GM13976 (cell line): ENCODE measurements around the gene SPTBN5.

Experiments
- DNase-seq: peaks from one replicate; pipeline ENCODE4 v3.0.0; 2012; ENCODE audit warnings: low spot score
- in situ Hi-C: fragments of 300-500 bp; cut with MboI; formaldehyde crosslinking; loops from one replicate; pipeline ENCODE4 v1.12.0; 2022; ENCODE audit warnings: low sequenced_read_pairs, mixed read lengths, inconsistent platforms; ENCODE audit not compliant: unreplicated experiment
- TF ChIP-seq, protein P1 (sequence below): IDR thresholded peaks from 2 replicates; pipeline ENCODE4 v1.5.1; 2012; ENCODE audit warnings: borderline replicate concordance, mild to moderate bottlenecking; ENCODE audit not compliant: insufficient read depth; ENCODE audit errors: extremely low read depth, missing control alignments, control extremely low read depth

The SPTBN5 gene

DNA sequence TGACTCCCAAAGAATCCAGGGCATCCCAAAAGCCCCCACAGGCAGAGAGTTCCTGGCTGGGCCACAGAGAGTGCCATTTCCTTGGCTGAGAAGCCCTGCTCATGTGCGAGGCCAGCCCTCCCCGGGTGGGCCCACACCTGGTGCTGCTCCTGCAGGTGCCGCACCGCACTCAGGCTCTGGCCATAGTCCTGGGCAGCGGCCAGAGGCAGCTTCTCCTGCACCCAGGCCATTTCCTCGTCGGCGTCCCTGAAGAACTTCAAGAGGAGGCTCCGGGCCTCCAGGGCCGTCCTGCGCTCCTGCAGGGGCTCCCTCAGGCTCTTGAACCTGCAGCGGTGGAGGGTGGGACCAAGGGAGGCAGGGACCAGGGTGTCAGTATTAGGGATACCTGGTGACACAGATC, 37.1 kb downstream of the SPTBN5 start:
- TF ChIP-seq, protein P1, sequence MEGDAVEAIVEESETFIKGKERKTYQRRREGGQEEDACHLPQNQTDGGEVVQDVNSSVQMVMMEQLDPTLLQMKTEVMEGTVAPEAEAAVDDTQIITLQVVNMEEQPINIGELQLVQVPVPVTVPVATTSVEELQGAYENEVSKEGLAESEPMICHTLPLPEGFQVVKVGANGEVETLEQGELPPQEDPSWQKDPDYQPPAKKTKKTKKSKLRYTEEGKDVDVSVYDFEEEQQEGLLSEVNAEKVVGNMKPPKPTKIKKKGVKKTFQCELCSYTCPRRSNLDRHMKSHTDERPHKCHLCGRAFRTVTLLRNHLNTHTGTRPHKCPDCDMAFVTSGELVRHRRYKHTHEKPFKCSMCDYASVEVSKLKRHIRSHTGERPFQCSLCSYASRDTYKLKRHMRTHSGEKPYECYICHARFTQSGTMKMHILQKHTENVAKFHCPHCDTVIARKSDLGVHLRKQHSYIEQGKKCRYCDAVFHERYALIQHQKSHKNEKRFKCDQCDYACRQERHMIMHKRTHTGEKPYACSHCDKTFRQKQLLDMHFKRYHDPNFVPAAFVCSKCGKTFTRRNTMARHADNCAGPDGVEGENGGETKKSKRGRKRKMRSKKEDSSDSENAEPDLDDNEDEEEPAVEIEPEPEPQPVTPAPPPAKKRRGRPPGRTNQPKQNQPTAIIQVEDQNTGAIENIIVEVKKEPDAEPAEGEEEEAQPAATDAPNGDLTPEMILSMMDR: no peak
- in situ Hi-C loops: no loop called here
- no peak for DNase-seq

DNA sequence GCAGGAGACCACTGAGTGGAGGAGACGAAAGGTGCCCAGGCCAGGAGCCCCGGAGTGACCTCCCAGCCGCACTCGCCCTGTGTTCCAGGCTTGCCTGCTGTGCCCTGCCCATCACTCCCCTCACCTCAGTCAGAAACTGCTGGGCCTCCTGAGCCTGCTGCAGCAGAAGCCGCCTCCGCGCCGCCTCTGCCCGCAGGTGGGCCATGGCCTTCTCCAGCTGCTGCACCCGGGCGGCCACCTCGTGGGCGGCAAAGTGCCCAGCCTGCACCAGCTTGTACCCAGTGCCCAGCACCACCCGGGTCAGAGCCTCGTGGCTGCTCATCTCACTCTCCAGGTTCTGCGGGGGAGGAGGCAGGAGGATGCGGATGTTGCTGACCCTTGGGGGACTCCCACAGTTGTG, 37.6 kb downstream of the SPTBN5 start:
- DNase-seq: no peak
- in situ Hi-C loops: no loop called here
- TF ChIP-seq, protein P1: no peak

DNA sequence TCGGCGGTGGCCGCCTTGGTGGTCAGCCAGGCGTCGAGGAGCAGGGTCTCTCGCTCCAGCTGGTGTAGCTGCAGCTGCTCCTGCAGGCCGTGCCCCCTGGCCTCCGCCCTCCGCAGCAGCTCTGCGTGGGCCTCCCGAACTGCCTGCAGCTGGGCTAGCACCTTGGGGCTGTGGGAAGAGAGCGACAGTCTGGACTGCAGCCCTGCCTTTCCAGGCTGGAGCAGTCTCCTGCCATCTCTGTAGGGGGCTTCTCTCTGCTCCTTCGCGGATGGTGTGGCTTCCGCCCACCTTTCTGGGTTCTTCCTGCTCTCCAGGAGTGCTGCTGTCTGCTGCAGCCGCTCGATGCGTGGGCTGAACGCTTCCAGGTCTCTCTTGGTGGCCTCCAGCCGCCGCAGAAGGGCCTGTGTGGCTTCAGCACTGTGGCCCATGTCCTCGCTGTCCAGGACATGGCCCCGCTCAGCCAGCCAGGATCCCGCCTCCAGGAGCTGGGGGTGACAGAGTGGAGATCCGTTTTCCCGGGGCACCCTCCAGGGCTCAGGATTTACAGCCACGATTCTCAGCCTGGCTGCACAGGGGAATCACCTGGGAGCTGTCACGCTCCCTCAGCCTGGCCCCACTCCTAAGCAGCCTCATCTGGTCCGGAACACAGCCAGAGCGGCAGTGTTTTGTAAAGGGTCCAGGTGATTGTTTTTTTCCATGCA, 38.4 kb downstream of the SPTBN5 start:
- DNase-seq: no peak
- in situ Hi-C loops: no loop called here
- TF ChIP-seq, protein P1: no peak

DNA sequence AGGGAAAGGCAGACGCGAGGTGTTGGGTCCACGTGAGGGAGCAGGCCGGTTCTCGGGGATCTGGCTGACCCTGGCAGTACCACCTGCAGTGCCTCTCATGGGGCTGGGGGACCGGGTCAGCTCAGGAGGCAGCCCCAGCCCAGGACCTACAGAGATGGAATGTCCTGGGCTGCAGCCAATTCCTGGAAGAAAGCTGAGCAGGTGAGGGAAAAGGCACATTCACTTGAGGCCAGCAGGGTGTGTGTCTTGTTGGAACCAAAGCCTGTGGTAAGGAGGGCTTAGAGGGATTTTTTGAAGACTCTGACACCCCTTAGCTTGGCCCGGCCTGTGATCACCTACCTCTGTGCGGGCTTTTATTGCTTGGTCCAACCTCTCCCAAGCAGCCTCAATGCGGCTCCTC, 39.4 kb downstream of the SPTBN5 start:
- in situ Hi-C loops: no loop called here
- DNase-seq: no peak
- TF ChIP-seq, protein P1: no peak

DNA sequence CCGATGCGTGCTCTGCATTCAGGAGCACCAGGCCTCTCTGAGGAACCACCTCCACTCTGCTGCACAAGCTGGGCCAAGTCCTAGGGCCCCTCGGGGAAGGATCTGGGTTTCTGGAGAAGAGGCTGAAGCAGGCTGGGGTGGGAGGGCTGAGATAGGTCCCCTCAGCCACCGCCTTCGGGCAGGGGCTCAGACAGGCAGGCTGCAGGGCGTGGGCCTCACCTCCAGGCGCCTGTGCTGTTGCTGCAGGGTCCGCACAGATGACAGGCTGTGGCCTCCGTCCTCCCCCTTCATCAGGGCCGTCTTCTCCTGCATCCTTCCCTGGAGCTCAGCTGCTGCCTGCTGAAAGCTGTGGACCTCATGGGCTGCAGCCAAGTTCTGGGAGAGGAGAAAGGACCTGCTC, 40.0 kb downstream of the SPTBN5 start:
- in situ Hi-C loops: no loop called here
- DNase-seq: no peak
- TF ChIP-seq, protein P1: no peak

DNA sequence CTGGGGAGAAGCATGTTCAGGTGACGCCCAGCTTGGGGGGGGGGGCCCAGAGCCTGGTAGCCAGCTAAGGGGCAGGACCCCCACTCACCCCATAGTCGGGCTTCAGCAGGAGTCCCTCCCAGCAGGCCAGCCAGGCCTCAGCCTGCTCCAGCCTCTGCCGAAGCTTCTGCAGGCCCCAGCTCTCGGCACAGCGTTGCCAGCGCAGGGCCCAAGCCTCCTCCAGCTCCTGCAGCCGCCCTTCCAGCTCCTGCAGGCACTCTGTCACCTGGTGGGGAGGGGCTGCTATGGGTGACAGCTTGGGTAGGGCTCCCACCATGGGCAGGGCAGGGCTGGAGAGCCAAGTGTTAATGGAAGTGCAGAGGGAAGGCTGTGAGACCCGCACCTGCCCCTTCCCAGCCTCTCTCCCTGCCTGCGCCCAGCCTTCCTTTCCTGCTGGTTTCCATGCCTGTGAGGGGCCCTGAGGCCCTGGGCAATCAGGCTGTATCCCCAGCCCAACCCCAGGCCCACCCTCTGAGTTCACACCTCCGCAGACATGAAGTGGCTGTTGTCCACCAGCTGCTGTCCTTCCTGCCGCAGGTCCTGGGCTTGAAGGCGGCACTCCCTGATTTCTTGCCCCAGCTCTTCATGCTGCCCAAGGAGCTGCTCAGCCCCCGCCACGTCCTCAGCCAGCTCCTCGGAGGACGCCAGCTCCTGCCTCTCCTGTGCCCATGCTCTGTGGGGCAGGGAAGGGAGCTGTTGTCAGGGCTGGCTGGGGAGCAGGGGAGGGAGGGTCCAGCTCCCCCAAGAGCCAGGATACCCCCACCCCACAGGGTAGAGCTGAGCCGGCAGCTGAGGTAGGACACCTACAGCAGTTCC, 40.9 kb downstream of the SPTBN5 start:
- in situ Hi-C loops: no loop called here
- TF ChIP-seq, protein P1: no peak
- DNase-seq: no peak
